Right atrium auricular region (tissue), 2 donors: ENCODE results near the gene LNPK. TPM values are rescaled to one million over a fixed set of nuclear protein-coding genes. Genes with fewer than 3 reads are reported as not detected.
"Not testable (repeated sequence)": the region's sequence is repeated elsewhere in the genome, so short reads cannot be mapped to it uniquely, and the experiment has no call there.

Source experiments
- DNase-seq: peaks from one replicate; pipeline ENCODE4 v3.0.0-alpha.2; 2019; ENCODE audit warnings: low spot score
- H3K27ac ChIP-seq, 2 donors: fragments of 200-600 bp; sonication (generic); 1 replicate in 1 of 2; 2 replicates in 1 of 2; pipeline ENCODE4 v1.5.1; 2016 to 2019
- H3K27me3 ChIP-seq, 2 donors: fragments of 200-600 bp; sonication (generic); one replicate each; pipeline versions ENCODE4 v1.5.1 to v1.6.0; 2017 to 2019
- H3K36me3 ChIP-seq: fragments of 200-600 bp; sonication (generic); one replicate; pipeline ENCODE4 v1.5.1; 2016
- H3K4me1 ChIP-seq, 2 donors: fragments of 200-600 bp; sonication (generic); one replicate each; pipeline versions ENCODE4 v1.5.1 to v1.6.0; 2017 to 2019
- H3K4me3 ChIP-seq, 2 donors: fragments of 200-600 bp; sonication (generic); 1 replicate in 1 of 2; 2 replicates in 1 of 2; pipeline ENCODE4 v1.5.1; 2017 to 2019; ENCODE audit warnings: mild to moderate bottlenecking in 1 of 2, moderate library complexity in 1 of 2
- H3K9me3 ChIP-seq, 2 donors: fragments of 200-600 bp; sonication (generic); one replicate each; pipeline ENCODE4 v1.5.1; 2019
- total RNA-seq, 2 donors: library from RNA; depleted of rRNA; stranded (reverse); fragments of >200 nt; gene quantifications; one replicate each; pipeline ENCODE4 v1.1.0, GENCODE V29; 2016
- TF ChIP-seq, protein P1 (sequence below), 2 donors: fragments of 200-600 bp; sonication (generic); IDR thresholded peaks; one replicate each; pipeline ENCODE4 v1.5.1; 2019; ENCODE audit warnings: antibody characterized with exemption in 2 of 2

The LNPK gene
- total RNA-seq, 2 donors from 2014 or later: 12.8 to 14.8 TPM

DNA sequence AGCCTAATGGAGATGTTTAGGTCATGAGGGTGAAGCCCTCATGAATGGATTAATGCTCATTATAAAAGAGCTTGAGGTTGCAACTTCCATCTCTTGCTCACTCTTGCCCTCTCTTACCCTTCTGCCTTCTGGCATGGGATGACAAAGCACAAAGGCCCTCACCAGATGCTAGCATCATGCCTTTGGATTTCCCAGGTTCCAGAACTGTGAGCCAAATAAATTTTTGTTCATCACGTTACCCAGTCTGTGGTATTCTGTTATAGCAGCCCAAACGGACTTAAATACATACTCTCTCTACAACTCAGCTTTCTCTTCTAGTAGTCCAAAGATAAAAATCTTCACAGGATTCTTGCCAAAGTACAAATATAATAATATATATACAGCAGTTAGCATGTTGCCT, 75.8 kb downstream of the LNPK start:
- Histone ChIP-seq H3K4me1 (no peaks in the 10 kb centered on the region), H3K4me3 (no peak overlapping the region), H3K27ac (no peak overlapping the region), H3K27me3 (no peaks in the 10 kb centered on the region), H3K9me3 (no peaks in the 10 kb centered on the region), H3K36me3 (peaks cover 8% of the 10 kb centered on the region)
- no peak for DNase-seq
- TF ChIP-seq, protein P1, sequence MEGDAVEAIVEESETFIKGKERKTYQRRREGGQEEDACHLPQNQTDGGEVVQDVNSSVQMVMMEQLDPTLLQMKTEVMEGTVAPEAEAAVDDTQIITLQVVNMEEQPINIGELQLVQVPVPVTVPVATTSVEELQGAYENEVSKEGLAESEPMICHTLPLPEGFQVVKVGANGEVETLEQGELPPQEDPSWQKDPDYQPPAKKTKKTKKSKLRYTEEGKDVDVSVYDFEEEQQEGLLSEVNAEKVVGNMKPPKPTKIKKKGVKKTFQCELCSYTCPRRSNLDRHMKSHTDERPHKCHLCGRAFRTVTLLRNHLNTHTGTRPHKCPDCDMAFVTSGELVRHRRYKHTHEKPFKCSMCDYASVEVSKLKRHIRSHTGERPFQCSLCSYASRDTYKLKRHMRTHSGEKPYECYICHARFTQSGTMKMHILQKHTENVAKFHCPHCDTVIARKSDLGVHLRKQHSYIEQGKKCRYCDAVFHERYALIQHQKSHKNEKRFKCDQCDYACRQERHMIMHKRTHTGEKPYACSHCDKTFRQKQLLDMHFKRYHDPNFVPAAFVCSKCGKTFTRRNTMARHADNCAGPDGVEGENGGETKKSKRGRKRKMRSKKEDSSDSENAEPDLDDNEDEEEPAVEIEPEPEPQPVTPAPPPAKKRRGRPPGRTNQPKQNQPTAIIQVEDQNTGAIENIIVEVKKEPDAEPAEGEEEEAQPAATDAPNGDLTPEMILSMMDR (IDR thresholded peaks at IDR 0.05): no peak

DNA sequence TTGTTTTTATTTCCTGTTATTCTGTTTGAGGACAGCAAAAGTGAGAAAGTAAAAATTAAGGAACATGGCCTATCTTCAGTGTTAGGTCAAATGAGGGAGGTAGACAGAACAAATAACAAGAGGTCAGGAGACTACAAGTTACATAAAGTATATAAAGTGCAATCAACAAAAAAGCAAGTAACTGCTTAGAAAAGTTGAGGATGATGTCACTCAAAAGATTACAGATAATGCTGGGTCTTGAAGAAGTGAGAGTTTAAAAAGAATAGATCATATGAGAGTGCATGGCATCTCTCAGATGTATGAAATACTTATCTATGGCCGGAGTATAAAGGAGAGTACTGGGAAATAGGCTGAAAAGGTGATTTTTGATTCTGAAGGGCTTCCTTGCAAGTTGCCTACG, 79.9 kb downstream of the LNPK start:
- no peaks in the 10 kb centered on the region for H3K27me3 ChIP-seq
- H3K9me3 ChIP-seq: no peaks in the 10 kb centered on the region
- DNase-seq: no peak
- no peak overlapping the region for H3K27ac ChIP-seq
- H3K36me3 ChIP-seq: peaks cover 8% of the 10 kb centered on the region
- TF ChIP-seq, protein P1 (IDR thresholded peaks at IDR 0.05): no peak
- H3K4me1 ChIP-seq: no peaks in the 10 kb centered on the region
- H3K4me3 ChIP-seq: no peak overlapping the region

DNA sequence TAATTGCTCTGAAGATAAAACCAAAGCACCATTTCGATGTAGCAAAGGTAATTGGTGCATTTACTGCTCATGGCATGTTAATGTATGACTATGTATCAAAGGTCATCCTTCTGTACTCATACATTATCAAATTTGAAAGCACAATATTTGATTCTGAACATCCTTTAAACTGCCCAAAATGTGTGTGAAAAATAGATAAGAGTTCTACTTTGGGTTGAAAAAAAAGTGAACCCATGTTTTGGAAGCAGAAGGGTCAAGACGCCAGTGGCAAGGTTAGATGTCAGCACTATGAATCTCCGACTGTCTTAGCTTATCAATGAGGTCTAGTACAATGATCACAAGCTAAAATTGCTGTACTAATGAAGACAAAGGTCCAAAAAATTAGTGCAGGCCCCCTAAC, 83.1 kb downstream of the LNPK start:
- no peaks in the 10 kb centered on the region for H3K27me3 ChIP-seq
- TF ChIP-seq, protein P1 (IDR thresholded peaks at IDR 0.05): no peak
- H3K27ac ChIP-seq: no peak overlapping the region
- H3K4me1 ChIP-seq: no peaks in the 10 kb centered on the region
- H3K9me3 ChIP-seq: no peaks in the 10 kb centered on the region
- H3K4me3 ChIP-seq: no peak overlapping the region
- no peak for DNase-seq
- H3K36me3 ChIP-seq: no peaks in the 10 kb centered on the region

DNA sequence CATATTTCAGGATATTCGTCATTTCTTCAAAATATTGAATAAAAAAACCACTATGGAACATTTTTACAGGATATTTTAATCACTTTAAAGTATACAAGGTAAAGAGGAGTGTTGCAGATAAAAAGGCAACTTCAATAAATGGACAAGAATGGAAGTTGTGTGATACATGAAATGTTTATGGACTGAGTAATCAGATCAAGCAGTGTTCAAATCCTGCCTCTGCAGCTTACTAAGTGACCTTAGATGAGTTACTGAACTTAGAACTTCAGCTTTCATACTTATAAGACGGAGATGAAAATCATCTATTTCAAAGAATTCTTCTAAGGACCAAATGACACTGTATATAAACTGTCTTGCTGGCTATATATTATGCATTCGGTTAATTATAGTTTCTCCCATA, 87.2 kb downstream of the LNPK start:
- no peaks in the 10 kb centered on the region for H3K9me3 ChIP-seq
- TF ChIP-seq, protein P1 (IDR thresholded peaks at IDR 0.05): no peak
- no peak for DNase-seq
- H3K36me3 ChIP-seq: no peaks in the 10 kb centered on the region
- no peaks in the 10 kb centered on the region for H3K4me1 ChIP-seq
- H3K27me3 ChIP-seq: no peaks in the 10 kb centered on the region
- no peak overlapping the region for H3K4me3 ChIP-seq
- H3K27ac ChIP-seq: no peak overlapping the region

DNA sequence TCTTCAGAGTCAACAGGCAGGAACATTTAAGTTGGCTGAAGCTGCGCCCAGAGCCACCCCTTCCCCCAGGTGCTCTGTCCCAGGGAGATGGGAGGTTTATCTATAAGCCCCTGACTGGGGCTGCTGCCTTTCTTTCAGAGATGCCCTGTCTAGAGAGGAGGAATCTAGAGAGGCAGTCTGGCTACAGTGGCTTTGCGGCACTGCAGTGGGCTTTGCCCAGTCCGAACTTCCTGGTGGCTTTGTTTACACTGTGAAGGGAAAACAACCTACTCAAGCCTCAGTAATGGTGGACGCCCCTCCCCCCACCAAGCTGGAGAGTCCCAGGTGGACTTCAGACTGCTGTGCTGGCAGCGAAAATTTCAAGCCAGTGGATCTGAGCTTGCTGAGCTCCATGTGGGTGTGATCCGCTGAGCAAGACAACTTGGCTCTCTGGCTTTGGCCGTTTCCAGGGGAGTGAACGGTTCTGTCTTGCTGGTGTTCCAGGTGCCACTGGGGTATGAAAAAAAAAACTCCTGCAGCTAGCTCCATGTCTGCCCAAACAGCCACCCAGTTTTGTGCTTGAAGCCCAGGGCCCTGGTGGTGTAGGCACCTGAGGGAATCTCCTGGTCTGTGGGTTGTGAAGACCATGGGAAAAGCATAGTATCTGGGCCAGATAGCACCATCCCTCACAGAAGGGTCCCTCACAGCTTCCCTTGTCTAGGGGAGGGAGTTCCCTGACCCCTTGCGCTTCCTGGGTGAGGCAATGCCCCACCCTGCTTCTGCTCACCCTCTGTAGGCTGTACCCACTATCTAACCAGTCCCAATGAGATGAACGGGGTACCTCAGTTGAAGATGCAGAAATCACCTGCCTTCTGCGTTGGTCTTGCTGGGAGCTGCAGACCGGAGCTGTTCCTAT, 88.0 kb downstream of the LNPK start:
- not testable (repeated sequence) for H3K27ac ChIP-seq, H3K27me3 ChIP-seq, H3K36me3 ChIP-seq, DNase-seq, H3K4me3 ChIP-seq, H3K9me3 ChIP-seq, H3K4me1 ChIP-seq

DNA sequence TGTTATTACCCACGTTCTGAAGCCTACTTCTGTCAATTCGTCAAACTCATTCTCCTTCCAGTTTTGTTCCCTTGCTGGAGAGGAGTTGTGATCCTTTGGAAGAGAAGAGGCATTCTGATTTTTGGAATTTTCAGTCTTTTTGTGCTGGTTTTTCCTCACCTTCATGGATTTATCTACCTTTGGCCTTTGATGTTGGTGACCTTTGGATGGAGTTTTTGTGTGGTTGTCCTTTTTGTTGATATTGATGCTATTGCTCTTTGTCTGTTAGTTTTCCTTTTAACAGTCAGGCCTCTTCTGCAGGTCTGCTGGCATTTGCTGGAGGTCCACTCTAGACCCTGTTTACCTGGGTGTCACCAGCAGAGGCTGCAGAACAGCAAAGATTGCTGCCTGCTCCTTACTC, 88.8 kb downstream of the LNPK start:
- not testable (repeated sequence) for DNase-seq, H3K4me3 ChIP-seq, H3K27ac ChIP-seq

DNA sequence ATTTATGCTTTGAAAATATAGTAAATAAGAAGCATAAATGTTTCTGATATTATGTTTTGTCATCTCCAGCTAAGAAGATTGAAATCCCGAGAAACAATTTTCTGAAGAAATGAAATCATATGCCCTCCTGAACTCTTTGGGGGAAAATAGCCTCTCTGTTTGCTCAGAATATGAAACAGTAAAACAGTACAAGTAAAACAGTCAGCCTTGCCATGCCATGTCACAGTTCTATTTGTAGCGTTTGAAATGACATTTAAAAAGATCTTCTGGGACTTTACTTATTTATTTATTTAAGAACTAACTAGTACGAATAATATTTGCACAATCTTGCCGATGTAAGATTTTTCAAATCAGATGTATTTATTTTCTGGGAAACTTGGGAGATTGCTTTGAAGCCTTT, 98.0 kb downstream of the LNPK start:
- H3K4me3 ChIP-seq: no peak overlapping the region
- H3K27ac ChIP-seq: no peak overlapping the region
- no peaks in the 10 kb centered on the region for H3K9me3 ChIP-seq
- H3K36me3 ChIP-seq: no peaks in the 10 kb centered on the region
- no peak for DNase-seq
- no peaks in the 10 kb centered on the region for H3K4me1 ChIP-seq
- no peaks in the 10 kb centered on the region for H3K27me3 ChIP-seq
- TF ChIP-seq, protein P1 (IDR thresholded peaks at IDR 0.05): no peak

More for the DNA sequence above, 88.8 kb downstream of the LNPK start:
- not testable (repeated sequence) for H3K9me3 ChIP-seq, H3K36me3 ChIP-seq, H3K4me1 ChIP-seq, H3K27me3 ChIP-seq
